ENCODE data around the gene TFCP2L1.

GRCh38 chr2:121236650-121237180 lies 48.3 kb downstream of the TFCP2L1 start:
- TF ChIP-seq CTCF (IDR thresholded peaks at IDR 0.05; ENCODE audit: low read depth, low read length, missing input control) (no peak), SP1 (IDR thresholded peaks at IDR 0.05) (no peak), ZBTB33 (IDR thresholded peaks at IDR 0.05) (no peak)

Measured in liver (tissue), 3 donors.